WTC11 (cell line): ENCODE results near the gene CYSTM1. TPM values are rescaled to one million over a fixed set of nuclear protein-coding genes. Genes with fewer than 3 reads are reported as not detected.
A peak's percentile ranks its signal among the peaks of the same experiment; 100 is the strongest.

Experiments used
- ATAC-seq: fragments of 200-7000 bp; cut with Tn5 transposase; 2 replicates; pipeline ENCODE4 v1.10.0; 2021; ENCODE audit warnings: mild to moderate bottlenecking, moderate library complexity
- CTCF ChIA-PET: fragments of 300-600 bp; sonication (Branson Sonifier 250); formaldehyde crosslinking; loops from one replicate; lab custom pipeline; 2021; ENCODE audit warnings: antibody characterized with exemption; lab: Charles Lee
- POLR2A ChIA-PET: fragments of 350-600 bp; sonication (Branson Sonifier 250); formaldehyde crosslinking; loops from one replicate; lab custom pipeline; 2021; ENCODE audit warnings: antibody characterized with exemption; lab: Charles Lee
- DNase-seq: peaks from one replicate; pipeline ENCODE4 v3.0.0; 2021; ENCODE audit warnings: low spot score
- H3K27ac Mint-ChIP-seq: 2 replicates; pipeline ENCODE4 v1.8.0; 2021; ENCODE audit warnings: mixed read lengths
- H3K27me3 Mint-ChIP-seq: 2 replicates; pipeline ENCODE4 v1.8.0; 2021; ENCODE audit warnings: low read depth, mild to moderate bottlenecking, moderate library complexity, mixed read lengths
- H3K36me3 Mint-ChIP-seq: 2 replicates; pipeline ENCODE4 v1.8.0; 2021; ENCODE audit warnings: mixed read lengths
- H3K4me1 Mint-ChIP-seq: 2 replicates; pipeline ENCODE4 v1.8.0; 2022; ENCODE audit warnings: mixed read lengths
- H3K4me3 Mint-ChIP-seq: 2 replicates; pipeline ENCODE4 v1.8.0; 2021; ENCODE audit warnings: mild to moderate bottlenecking, moderate library complexity, mixed read lengths
- H3K9me3 Mint-ChIP-seq: 2 replicates; pipeline ENCODE4 v1.8.0; 2021; ENCODE audit warnings: mixed read lengths
- AR ChIP-seq: fragments of 250-450 bp; sonication (Bioruptor Pico); IDR thresholded peaks from 2 replicates; pipeline ENCODE4 v1.9.0; 2021; ENCODE audit warnings: mild to moderate bottlenecking
- ATF1 ChIP-seq: sonication (generic); formaldehyde crosslinking; IDR thresholded peaks from 2 replicates; pipeline ENCODE4 v1.8.1; 2023; ENCODE audit warnings: mild to moderate bottlenecking, moderate library complexity, missing genetic modification reagents
- EMX1 ChIP-seq: fragments of 250-450 bp; sonication (Bioruptor Pico); IDR thresholded peaks from 2 replicates; pipeline ENCODE4 v1.8.0; 2021; ENCODE audit warnings: mild to moderate bottlenecking
- ESRRA ChIP-seq: sonication (generic); formaldehyde crosslinking; IDR thresholded peaks from 2 replicates; pipeline ENCODE4 v1.8.1; 2022; ENCODE audit warnings: mild to moderate bottlenecking, missing genetic modification reagents, borderline replicate concordance
- ETV6 ChIP-seq: sonication (generic); formaldehyde crosslinking; IDR thresholded peaks from 2 replicates; pipeline ENCODE4 v1.8.1; 2022; ENCODE audit warnings: mild to moderate bottlenecking, missing genetic modification reagents
- FOXK1 ChIP-seq: sonication (generic); formaldehyde crosslinking; IDR thresholded peaks from 2 replicates; pipeline ENCODE4 v1.8.0; 2022; ENCODE audit warnings: mild to moderate bottlenecking, moderate library complexity, missing genetic modification reagents
- FOXP1 ChIP-seq: sonication (generic); formaldehyde crosslinking; IDR thresholded peaks from 2 replicates; pipeline ENCODE4 v1.8.0; 2022; ENCODE audit warnings: missing genetic modification reagents, mild to moderate bottlenecking, moderate library complexity, borderline replicate concordance
- GRHL2 ChIP-seq: fragments of 250-450 bp; sonication (Bioruptor Pico); IDR thresholded peaks from 2 replicates; pipeline ENCODE4 v1.8.0; 2022; ENCODE audit warnings: mild to moderate bottlenecking, moderate library complexity; ENCODE audit not compliant: insufficient replicate concordance, severe bottlenecking
- GTF2I ChIP-seq: fragments of 250-450 bp; sonication (Bioruptor Pico); conservative IDR thresholded peaks from 2 replicates; pipeline ENCODE4 v1.4.0; 2021; ENCODE audit warnings: mild to moderate bottlenecking
- IRF2 ChIP-seq: sonication (generic); formaldehyde crosslinking; IDR thresholded peaks from 2 replicates; pipeline ENCODE4 v1.8.0; 2022; ENCODE audit warnings: low read depth, missing genetic modification reagents, borderline replicate concordance
- JUN ChIP-seq: sonication (generic); formaldehyde crosslinking; IDR thresholded peaks from 2 replicates; pipeline ENCODE4 v1.8.0; 2023; ENCODE audit warnings: mild to moderate bottlenecking, missing genetic modification reagents
- KAT7 ChIP-seq: sonication (generic); formaldehyde crosslinking; IDR thresholded peaks from 2 replicates; pipeline ENCODE4 v1.8.1; 2023; ENCODE audit warnings: missing genetic modification reagents, mild to moderate bottlenecking, borderline replicate concordance
- NR1H2 ChIP-seq: sonication (generic); formaldehyde crosslinking; IDR thresholded peaks from 2 replicates; pipeline ENCODE4 v1.9.0; 2021; ENCODE audit warnings: mild to moderate bottlenecking, moderate library complexity, missing genetic modification reagents
- PRDM15 ChIP-seq: sonication (generic); formaldehyde crosslinking; IDR thresholded peaks from 2 replicates; pipeline ENCODE4 v1.8.0; 2022; ENCODE audit warnings: missing genetic modification reagents
- PRRX2 ChIP-seq: fragments of 250-450 bp; sonication (Bioruptor Pico); IDR thresholded peaks from 2 replicates; pipeline ENCODE4 v1.8.0; 2021; ENCODE audit warnings: mild to moderate bottlenecking
- SOX15 ChIP-seq: fragments of 250-450 bp; sonication (Bioruptor Pico); IDR thresholded peaks from 2 replicates; pipeline ENCODE4 v1.9.0; 2021; ENCODE audit warnings: mild to moderate bottlenecking
- USF2 ChIP-seq: sonication (generic); formaldehyde crosslinking; IDR thresholded peaks from 2 replicates; pipeline ENCODE4 v1.8.1; 2023; ENCODE audit warnings: mild to moderate bottlenecking, missing genetic modification reagents, moderate library complexity
- ZNF138 ChIP-seq: sonication (generic); formaldehyde crosslinking; conservative IDR thresholded peaks from 2 replicates; pipeline ENCODE4 v1.8.1; 2022; ENCODE audit warnings: mild to moderate bottlenecking, moderate library complexity, missing genetic modification reagents
- ZNF219 ChIP-seq: sonication (generic); formaldehyde crosslinking; IDR thresholded peaks from 2 replicates; pipeline ENCODE4 v1.8.0; 2023; ENCODE audit warnings: missing genetic modification reagents, mild to moderate bottlenecking, borderline replicate concordance
- ZNF317 ChIP-seq: sonication (generic); formaldehyde crosslinking; IDR thresholded peaks from 2 replicates; pipeline ENCODE4 v1.8.1; 2023; ENCODE audit warnings: low read depth, mild to moderate bottlenecking, moderate library complexity, missing genetic modification reagents, borderline replicate concordance
- ZNF416 ChIP-seq: fragments of 250-450 bp; sonication (Bioruptor Pico); IDR thresholded peaks from 2 replicates; pipeline ENCODE4 v1.9.0; 2021; ENCODE audit warnings: mild to moderate bottlenecking, inconsistent platforms
- ZNF512 ChIP-seq: sonication (generic); formaldehyde crosslinking; IDR thresholded peaks from 2 replicates; pipeline ENCODE4 v1.8.1; 2022; ENCODE audit warnings: missing genetic modification reagents, borderline replicate concordance
- ZNF532 ChIP-seq: fragments of 250-450 bp; sonication (Bioruptor Pico); IDR thresholded peaks from 2 replicates; pipeline ENCODE4 v1.9.0; 2021; ENCODE audit warnings: mild to moderate bottlenecking, borderline replicate concordance
- total RNA-seq: library from RNA; stranded (reverse); gene quantifications from 3 replicates; pipeline ENCODE4 v1.2.3, GENCODE V29; 2021

Gene CYSTM1
- total RNA-seq, 1 experiment from 2014 or later, result 29.3 TPM

- TF ChIP-seq ZNF512 (CRISPR knock-in tag), result no peak
Observed at GRCh38 chr5:140145256-140145655, 29.7 kb upstream of the CYSTM1 start (continued).

GRCh38 chr5:140145818-140146522, 29.0 kb upstream of the CYSTM1 start:
- Mint-ChIP-seq H3K4me1 (peaks cover 17% of the 10 kb centered on the region), H3K27ac (no peak overlapping the region), H3K27me3 (peaks cover 53% of the 10 kb centered on the region), H3K4me3 (peak overlapping the region; percentile 75), H3K9me3 (no peaks in the 10 kb centered on the region), H3K36me3 (no peaks in the 10 kb centered on the region)
- POLR2A ChIA-PET, result interaction anchor here (0.6 to 1.9 kb wide), 4 partner anchors 9 to 38 kb away, joined by 3 to 9 read pairs (median 5); partner anchors contain the start of gene PURA
- DNase-seq (peak; percentile 71), ATAC-seq (peak; percentile 57)
- CTCF ChIA-PET, result interaction anchor here (0.6 to 6.2 kb wide), 50 partner anchors 9 to 1597 kb away, joined by 3 to 92 read pairs (median 4); partner anchors contain the start of genes EIF4EBP3, HBEGF, NRG2 and PURA
- TF ChIP-seq ZNF138 (CRISPR knock-in tag) (no peak), GRHL2 (CRISPR knock-in tag) (no peak), JUN (CRISPR knock-in tag) (no peak), SOX15 (CRISPR knock-in tag) (no peak), FOXP1 (CRISPR knock-in tag) (0 out of 2 replicates have a peak, but pooled peaks have one; percentile 20), GTF2I (CRISPR knock-in tag) (no peak), AR (CRISPR knock-in tag) (no peak), ATF1 (CRISPR knock-in tag) (no peak), ZNF416 (no peak), EMX1 (no peak), USF2 (CRISPR knock-in tag) (no peak), ZNF532 (CRISPR knock-in tag) (no peak), ETV6 (peak; percentile 57; the same call in 1 of the 2 replicates), ESRRA (no peak), NR1H2 (no peak), ZNF219 (CRISPR knock-in tag) (no peak), PRDM15 (CRISPR knock-in tag) (peak; percentile 34; the same call in 1 of the 2 replicates), PRRX2 (CRISPR knock-in tag) (no peak), IRF2 (no peak), FOXK1 (CRISPR knock-in tag) (no peak; the same call in 1 of the 2 replicates), KAT7 (CRISPR knock-in tag) (peak; percentile 63; the same call in 1 of the 2 replicates), ZNF317 (CRISPR knock-in tag) (no peak)
